Common myeloid progenitor, CD34-positive (primary cell): ENCODE data around the gene MTNR1B.

Experiments
- CTCF ChIA-PET: fragments of 350-600 bp; sonication (Branson Sonifier 250); formaldehyde crosslinking; loops from one replicate; lab custom pipeline; 2021; ENCODE audit warnings: antibody characterized with exemption; lab: Charles Lee
- POLR2A ChIA-PET: fragments of 350-600 bp; sonication (Branson Sonifier 250); formaldehyde crosslinking; loops from one replicate; lab custom pipeline; 2021; ENCODE audit warnings: antibody characterized with exemption; lab: Charles Lee
- DNase-seq, 3 donors: peaks; one replicate each; pipeline versions ENCODE4 v3.0.0 to v3.0.0-alpha.2; 2013
- H3K27ac ChIP-seq, 2 experiments: 1 replicate in 1 of 2; 2 replicates in 1 of 2; pipeline ENCODE4 v1.7.0; 2013; ENCODE audit warnings: inconsistent platforms in 2 of 2, low read length in 2 of 2, mild to moderate bottlenecking in 2 of 2, low read depth in 1 of 2, moderate library complexity in 1 of 2; ENCODE audit not compliant: severe bottlenecking in 2 of 2, insufficient read depth in 1 of 2, poor library complexity in 1 of 2
- H3K27me3 ChIP-seq, 5 experiments: replicated peaks in 2 of 5; 1 replicate in 3 of 5; 2 replicates in 2 of 5; pipeline versions ENCODE4 v1.6.1 to v1.7.0; 2013; ENCODE audit warnings: low read length in 4 of 5, mild to moderate bottlenecking in 2 of 5, moderate library complexity in 2 of 5, inconsistent platforms in 1 of 5; ENCODE audit not compliant: insufficient read depth in 5 of 5, control insufficient read depth in 4 of 5
- H3K36me3 ChIP-seq, 4 experiments: 1 replicate in 2 of 4; 2 replicates in 2 of 4; pipeline versions ENCODE4 v1.6.1 to v1.7.0; 2013; ENCODE audit warnings: low read length in 3 of 4, control low read depth in 1 of 4, mild to moderate bottlenecking in 1 of 4; ENCODE audit not compliant: control insufficient read depth in 4 of 4, insufficient read depth in 4 of 4
- H3K4me1 ChIP-seq, 4 experiments: 1 replicate in 3 of 4; 2 replicates in 1 of 4; pipeline versions ENCODE4 v1.6.1 to v1.7.1; 2013; ENCODE audit warnings: low read length in 3 of 4, mild to moderate bottlenecking in 3 of 4, control low read depth in 1 of 4, inconsistent platforms in 1 of 4, moderate library complexity in 1 of 4; ENCODE audit not compliant: control insufficient read depth in 4 of 4, insufficient read depth in 4 of 4; ENCODE audit errors: control extremely low read depth in 1 of 4
- H3K4me3 ChIP-seq, 7 experiments: 1 replicate in 4 of 7; 2 replicates in 3 of 7; pipeline versions ENCODE4 v1.5.1 to v1.7.0; 2013; ENCODE audit warnings: mild to moderate bottlenecking in 7 of 7, low read length in 6 of 7, moderate library complexity in 6 of 7, inconsistent platforms in 2 of 7, low read depth in 2 of 7, control low read depth in 1 of 7; ENCODE audit not compliant: insufficient read depth in 4 of 7, control insufficient read depth in 1 of 7; ENCODE audit errors: extremely low read depth in 1 of 7
- H3K9me3 ChIP-seq, 5 experiments: 1 replicate in 4 of 5; 2 replicates in 1 of 5; pipeline versions ENCODE4 v1.6.1 to v1.7.1; 2013; ENCODE audit warnings: low read length in 4 of 5, mild to moderate bottlenecking in 2 of 5, inconsistent platforms in 1 of 5, low read depth in 1 of 5, moderate library complexity in 1 of 5; ENCODE audit not compliant: control insufficient read depth in 4 of 5, insufficient read depth in 2 of 5; ENCODE audit errors: control extremely low read depth in 1 of 5
- WGBS: methylation state at CpG from one replicate; pipeline ENCODE4 v1.1.5; 2013; ENCODE audit not compliant: insufficient coverage; 5-methylcytosine and 5-hydroxymethylcytosine counted together

MTNR1B gene

GRCh38 chr11:93017821-93018690 lies 48.6 kb downstream of the MTNR1B start:
- WGBS: 91% methylated on average over 9 of the region's 9 CpGs
- no peak for DNase-seq
- Histone ChIP-seq H3K4me1 (no peaks in the 10 kb centered on the region), H3K4me3 (no peak overlapping the region), H3K9me3 (peaks cover 0 to 7% (median 0%) of the 10 kb centered on the region in 5 experiments), H3K27me3 (no peaks in the 10 kb centered on the region), H3K27ac (no peak overlapping the region), H3K36me3 (no peaks in the 10 kb centered on the region)
- ChIA-PET CTCF (no interaction called here), POLR2A (no interaction called here)

GRCh38 chr11:93020248-93021046 lies 51.0 kb downstream of the MTNR1B start:
- POLR2A ChIA-PET: no interaction called here
- CTCF ChIA-PET: no interaction called here
- H3K4me3 ChIP-seq: no peak overlapping the region
- 61% methylated on average over 4 of the region's 5 CpGs for WGBS
- no peak for DNase-seq
- no peak overlapping the region for H3K27ac ChIP-seq
- H3K36me3 ChIP-seq: no peaks in the 10 kb centered on the region
- no peaks in the 10 kb centered on the region for H3K4me1 ChIP-seq
- no peaks in the 10 kb centered on the region for H3K27me3 ChIP-seq
- peaks cover 0 to 7% (median 0%) of the 10 kb centered on the region in 5 experiments for H3K9me3 ChIP-seq

- POLR2A ChIA-PET: no interaction called here
- no peak for DNase-seq
- 83% methylated on average over 1 of the region's 1 CpG for WGBS
- Histone ChIP-seq H3K27ac (no peak overlapping the region), H3K9me3 (no peaks in the 10 kb centered on the region), H3K36me3 (no peaks in the 10 kb centered on the region), H3K27me3 (peaks cover 0 to 4% (median 0%) of the 10 kb centered on the region in 5 experiments), H3K4me3 (no peak overlapping the region), H3K4me1 (no peaks in the 10 kb centered on the region)
- CTCF ChIA-PET: no interaction called here
These were observed 54.9 kb downstream of the MTNR1B start for GRCh38 chr11:93024369-93024768.

- POLR2A ChIA-PET: no interaction called here
- WGBS: 96% methylated on average over 3 of the region's 3 CpGs
These were observed 56.3 kb downstream of the MTNR1B start for GRCh38 chr11:93025558-93026255.

GRCh38 chr11:93028960-93029522 lies 59.6 kb downstream of the MTNR1B start:
- WGBS: 82% methylated on average over 3 of the region's 6 CpGs
- H3K9me3 ChIP-seq: no peaks in the 10 kb centered on the region
- CTCF ChIA-PET: no interaction called here

More at GRCh38 chr11:93025558-93026255, 56.3 kb downstream of the MTNR1B start:
- H3K27me3 ChIP-seq: peaks cover 0 to 4% (median 0%) of the 10 kb centered on the region in 5 experiments
- H3K36me3 ChIP-seq: no peaks in the 10 kb centered on the region
- CTCF ChIA-PET: no interaction called here
- no peak overlapping the region for H3K4me3 ChIP-seq
- H3K4me1 ChIP-seq: no peaks in the 10 kb centered on the region
- no peak for DNase-seq
- H3K27ac ChIP-seq: no peak overlapping the region
- H3K9me3 ChIP-seq: no peaks in the 10 kb centered on the region

GRCh38 chr11:93031386-93031785 lies 61.9 kb downstream of the MTNR1B start:
- Histone ChIP-seq H3K36me3 (no peaks in the 10 kb centered on the region), H3K27me3 (peaks cover 0 to 6% (median 0%) of the 10 kb centered on the region in 5 experiments), H3K27ac (no peak overlapping the region), H3K9me3 (no peaks in the 10 kb centered on the region), H3K4me1 (no peaks in the 10 kb centered on the region), H3K4me3 (no peak overlapping the region)
- POLR2A ChIA-PET: no interaction called here
- WGBS: 86% methylated on average over 5 of the region's 8 CpGs
- CTCF ChIA-PET: no interaction called here
- DNase-seq: no peak

More at GRCh38 chr11:93028960-93029522, 59.6 kb downstream of the MTNR1B start:
- POLR2A ChIA-PET: no interaction called here
- Histone ChIP-seq H3K27ac (no peak overlapping the region), H3K27me3 (peaks cover 0 to 6% (median 0%) of the 10 kb centered on the region in 5 experiments), H3K4me3 (no peak overlapping the region), H3K36me3 (no peaks in the 10 kb centered on the region), H3K4me1 (no peaks in the 10 kb centered on the region)
- no peak for DNase-seq
